HG03457 (cell line): ENCODE results near the gene COQ9.

Experiments
- ATAC-seq: cut with Tn5 transposase; IDR thresholded peaks from one replicate; pipeline ENCODE4 v1.9.1; 2021; ENCODE audit warnings: moderate number of reproducible peaks; ENCODE audit not compliant: unreplicated experiment

The COQ9 gene

GRCh38 chr16:57509231-57509923, 62.1 kb downstream of the COQ9 start:
- ATAC-seq: no peak

GRCh38 chr16:57510016-57510871, 63.0 kb downstream of the COQ9 start:
- ATAC-seq: no peak
